Immature natural killer cell (primary cell): ENCODE results near the gene MS4A6E. TPM values are rescaled to one million over a fixed set of nuclear protein-coding genes. Genes with fewer than 3 reads are reported as not detected.

ENCODE experiments used
- DNase-seq, 3 donors: peaks; one replicate each; pipeline ENCODE4 v3.0.0; 2022; ENCODE audit warnings: mixed read lengths in 1 of 3
- H3K27ac Mint-ChIP-seq, 6 donors: one replicate each; pipeline ENCODE4 v1.8.0; 2020; ENCODE audit warnings: mixed read lengths in 6 of 6, mild to moderate bottlenecking in 5 of 6, inconsistent platforms in 4 of 6, moderate library complexity in 3 of 6
- H3K27me3 Mint-ChIP-seq, 3 donors: one replicate each; pipeline ENCODE4 v1.8.0; 2020 to 2021; ENCODE audit warnings: low read depth in 3 of 3, mild to moderate bottlenecking in 3 of 3, mixed read lengths in 3 of 3, moderate library complexity in 3 of 3, inconsistent platforms in 1 of 3
- H3K36me3 Mint-ChIP-seq, 3 donors: one replicate each; pipeline ENCODE4 v1.8.0; 2020; ENCODE audit warnings: mixed read lengths in 3 of 3, inconsistent platforms in 2 of 3, mild to moderate bottlenecking in 2 of 3
- H3K4me1 Mint-ChIP-seq, 2 donors: one replicate each; pipeline ENCODE4 v1.8.0; 2020; ENCODE audit warnings: inconsistent platforms in 2 of 2, mild to moderate bottlenecking in 2 of 2, mixed read lengths in 2 of 2, moderate library complexity in 1 of 2
- H3K4me3 Mint-ChIP-seq, 5 donors: one replicate each; pipeline ENCODE4 v1.8.0; 2020; ENCODE audit warnings: mild to moderate bottlenecking in 5 of 5, mixed read lengths in 5 of 5, inconsistent platforms in 3 of 5, moderate library complexity in 3 of 5
- H3K9me3 Mint-ChIP-seq, 6 donors: one replicate each; pipeline ENCODE4 v1.8.0; 2020; ENCODE audit warnings: mild to moderate bottlenecking in 6 of 6, mixed read lengths in 6 of 6, inconsistent platforms in 4 of 6, moderate library complexity in 3 of 6
- polyA plus RNA-seq, 3 donors: library from polyadenylated mRNA; unstranded; fragments of 300-500 nt; fragmentation: Illumina TruSeq; gene quantifications; one replicate each; pipeline ENCODE4 v1.2.3, GENCODE V29; 2021

The MS4A6E gene
- polyA plus RNA-seq, 3 donors from 2014 or later = not detected

DNA sequence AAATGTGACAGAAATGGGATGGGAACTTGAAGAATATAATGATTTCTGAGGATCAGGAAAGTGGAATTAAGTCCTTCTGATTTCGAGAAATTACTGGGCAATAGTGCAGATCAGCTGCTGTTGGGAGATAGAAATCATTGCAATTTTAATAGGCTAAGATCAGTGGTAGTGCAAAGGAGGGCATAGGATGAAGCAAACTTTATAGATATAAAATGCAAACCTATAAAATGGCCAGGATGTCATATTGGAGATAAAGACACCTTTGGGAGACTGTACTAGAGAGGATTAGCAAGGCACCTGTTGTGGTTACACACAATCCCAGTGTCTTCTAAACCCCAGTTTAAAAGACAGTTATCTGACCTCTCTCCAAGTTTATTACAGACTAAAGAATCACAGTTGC, 44.8 kb downstream of the MS4A6E start:
- Mint-ChIP-seq H3K4me3 (no peak overlapping the region), H3K27me3 (peaks cover 0 to 2% (median 1%) of the 10 kb centered on the region in 3 donors), H3K9me3 (peaks cover 0 to 2% (median 0%) of the 10 kb centered on the region in 6 donors), H3K27ac (no peak overlapping the region), H3K36me3 (no peaks in the 10 kb centered on the region), H3K4me1 (no peaks in the 10 kb centered on the region)
- DNase-seq = no peak

DNA sequence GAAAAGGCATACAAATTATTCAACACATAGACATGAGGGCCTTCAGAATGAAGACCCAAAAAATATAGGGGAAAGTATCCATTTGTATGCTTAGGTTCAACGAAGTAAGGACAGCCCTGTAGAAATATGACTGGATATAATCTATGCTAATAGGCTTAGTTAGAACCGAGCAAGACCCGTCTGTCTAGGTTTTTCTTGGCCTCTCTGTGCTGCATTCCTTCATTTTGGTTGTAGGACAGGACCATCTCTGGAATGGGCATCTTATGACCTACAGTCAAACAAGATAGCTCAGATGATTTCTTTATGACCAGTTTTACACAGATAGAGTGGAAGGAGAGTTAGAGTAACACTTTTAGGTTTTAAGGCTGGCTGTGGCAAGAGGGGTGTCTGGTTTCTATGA, 45.7 kb downstream of the MS4A6E start:
- H3K27ac Mint-ChIP-seq = no peak overlapping the region
- peaks cover 2% of the 10 kb centered on the region in 2 donors for H3K4me1 Mint-ChIP-seq
- H3K27me3 Mint-ChIP-seq = peaks cover 0 to 2% (median 1%) of the 10 kb centered on the region in 3 donors
- H3K9me3 Mint-ChIP-seq = peaks cover 0 to 2% (median 0%) of the 10 kb centered on the region in 6 donors
- no peak for DNase-seq
- no peak overlapping the region for H3K4me3 Mint-ChIP-seq
- H3K36me3 Mint-ChIP-seq = no peaks in the 10 kb centered on the region

DNA sequence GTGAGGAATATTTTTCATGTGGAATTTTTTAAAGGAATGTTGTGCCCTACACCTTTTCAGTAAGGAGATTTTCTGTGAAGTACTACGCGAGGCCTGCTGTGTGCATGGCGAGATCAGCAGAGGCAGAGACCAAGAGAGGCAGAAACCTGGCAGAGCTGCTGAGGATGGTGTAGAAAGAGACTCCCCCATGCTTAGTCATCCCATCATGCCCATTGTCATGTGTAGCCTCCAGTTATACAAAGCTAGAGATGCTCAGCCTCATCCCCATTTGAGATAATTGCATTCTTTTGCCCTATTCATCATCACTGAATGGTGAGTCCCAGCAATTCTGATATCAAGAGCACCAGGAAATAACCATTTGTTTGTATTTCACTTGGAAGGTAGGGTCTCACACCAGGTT, 48.3 kb downstream of the MS4A6E start:
- H3K4me1 Mint-ChIP-seq = peaks cover 3 to 11% of the 10 kb centered on the region in 2 donors

DNA sequence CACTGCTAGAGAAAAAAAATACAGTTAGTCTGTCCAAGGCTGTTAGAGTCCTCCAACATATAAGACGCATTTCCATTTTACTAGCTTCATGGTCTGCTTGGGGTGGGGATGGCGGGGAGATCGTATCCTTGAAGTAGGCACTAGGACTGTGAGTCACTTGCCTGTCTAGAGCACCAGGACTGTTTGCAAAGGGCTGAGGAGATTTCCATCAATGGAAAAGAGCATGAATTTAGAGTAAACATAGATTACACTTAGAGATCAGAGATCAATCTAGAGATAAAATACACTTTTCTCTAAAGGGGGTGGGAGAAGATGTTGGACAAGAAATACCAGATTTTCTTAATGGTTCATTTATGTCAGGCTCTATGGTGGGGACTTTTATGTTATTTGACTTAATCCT, 49.5 kb downstream of the MS4A6E start:
- Mint-ChIP-seq H3K27me3 (peaks cover 0 to 7% (median 2%) of the 10 kb centered on the region in 3 donors), H3K27ac (no peak overlapping the region), H3K36me3 (no peaks in the 10 kb centered on the region), H3K4me1 (peaks cover 3 to 11% of the 10 kb centered on the region in 2 donors), H3K4me3 (no peak overlapping the region), H3K9me3 (peaks cover 0 to 2% (median 0%) of the 10 kb centered on the region in 6 donors)
- DNase-seq = no peak

More for the DNA sequence above, 48.3 kb downstream of the MS4A6E start:
- no peak for DNase-seq
- H3K36me3 Mint-ChIP-seq = no peaks in the 10 kb centered on the region
- no peak overlapping the region for H3K27ac Mint-ChIP-seq
- peaks cover 0 to 7% (median 2%) of the 10 kb centered on the region in 3 donors for H3K27me3 Mint-ChIP-seq
- H3K4me3 Mint-ChIP-seq = no peak overlapping the region
- H3K9me3 Mint-ChIP-seq = peaks cover 0 to 2% (median 0%) of the 10 kb centered on the region in 6 donors

DNA sequence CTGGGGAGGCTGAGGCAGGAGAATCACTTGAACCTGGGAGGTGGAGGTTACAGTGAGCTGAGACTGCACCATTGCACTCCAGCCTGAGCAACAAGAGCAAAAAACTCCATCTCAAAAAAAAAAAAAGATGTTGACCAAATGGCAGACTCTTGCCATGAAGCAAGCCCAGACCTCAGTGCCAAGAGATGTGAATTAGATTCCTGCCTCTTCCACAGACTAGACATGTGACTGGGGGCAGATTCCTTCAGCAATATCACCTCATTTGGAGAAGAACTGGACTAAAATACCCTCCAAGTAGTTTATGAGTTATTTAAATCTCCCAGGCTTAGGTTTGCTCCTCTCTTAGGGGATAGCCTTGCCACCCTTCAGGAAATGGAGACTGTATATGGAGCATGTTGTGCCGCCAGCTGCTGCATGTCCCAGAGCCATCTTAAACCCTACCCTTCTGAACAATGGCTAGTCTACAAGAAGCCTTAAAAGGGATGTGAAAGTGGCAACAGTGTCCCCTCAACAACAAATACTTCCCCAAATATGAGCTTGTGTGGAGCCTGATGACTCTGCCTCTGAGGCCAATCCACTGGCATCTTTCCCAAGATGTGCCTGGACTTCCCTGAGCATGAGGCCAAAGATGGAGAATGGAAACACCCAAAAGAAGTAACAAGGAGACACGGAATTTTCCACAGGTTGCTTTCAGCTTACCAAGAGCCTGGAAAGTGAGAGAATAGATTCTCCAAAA, 50.5 kb downstream of the MS4A6E start:
- no peaks in the 10 kb centered on the region for H3K36me3 Mint-ChIP-seq
- DNase-seq = no peak
- peaks cover 3 to 11% of the 10 kb centered on the region in 2 donors for H3K4me1 Mint-ChIP-seq
- no peak overlapping the region for H3K4me3 Mint-ChIP-seq
- H3K27ac Mint-ChIP-seq = peak overlapping the region in 1 of 6 donors; percentile 54
- H3K27me3 Mint-ChIP-seq = peaks cover 0 to 9% (median 5%) of the 10 kb centered on the region in 3 donors
- H3K9me3 Mint-ChIP-seq = no peaks in the 10 kb centered on the region

DNA sequence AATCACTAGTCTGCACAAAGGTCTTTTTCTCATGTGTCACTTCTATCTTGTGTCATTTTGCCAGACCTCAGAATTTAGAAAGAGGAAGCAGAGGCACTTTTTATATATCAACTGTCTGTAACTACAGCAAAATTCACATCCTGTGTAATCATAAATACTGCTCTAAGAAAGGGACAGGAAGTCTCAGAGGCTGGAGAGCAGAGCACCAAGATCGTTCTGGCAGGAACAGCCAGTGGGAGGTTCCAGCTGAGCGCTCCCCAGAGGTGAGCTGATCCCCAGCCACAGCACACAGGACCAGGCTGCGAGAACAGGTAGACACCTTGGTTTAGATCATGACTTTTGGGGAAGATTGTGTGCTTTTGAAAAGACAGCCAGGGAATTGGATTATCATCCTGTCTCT, 51.3 kb downstream of the MS4A6E start, which contains the start of gene MS4A7:
Gene MS4A7 (plus strand): TSS at position 179 of the 400 bp plus-strand sequence. CDS start 4,610 bp downstream, outside the sequence.
- peak within 1 kb of the TSS in 1 of 5 donors; percentile 29 for H3K4me3 Mint-ChIP-seq
- no peaks in the 10 kb centered on the region for H3K9me3 Mint-ChIP-seq
- peaks cover 0 to 9% (median 5%) of the 10 kb centered on the region in 3 donors for H3K27me3 Mint-ChIP-seq
- no peak for DNase-seq
- H3K36me3 Mint-ChIP-seq = no peaks in the 10 kb centered on the region
- H3K27ac Mint-ChIP-seq = peak within 1 kb of the TSS in 2 of 6 donors; percentile 28 to 54
- peaks cover 3 to 11% of the 10 kb centered on the region in 2 donors for H3K4me1 Mint-ChIP-seq

DNA sequence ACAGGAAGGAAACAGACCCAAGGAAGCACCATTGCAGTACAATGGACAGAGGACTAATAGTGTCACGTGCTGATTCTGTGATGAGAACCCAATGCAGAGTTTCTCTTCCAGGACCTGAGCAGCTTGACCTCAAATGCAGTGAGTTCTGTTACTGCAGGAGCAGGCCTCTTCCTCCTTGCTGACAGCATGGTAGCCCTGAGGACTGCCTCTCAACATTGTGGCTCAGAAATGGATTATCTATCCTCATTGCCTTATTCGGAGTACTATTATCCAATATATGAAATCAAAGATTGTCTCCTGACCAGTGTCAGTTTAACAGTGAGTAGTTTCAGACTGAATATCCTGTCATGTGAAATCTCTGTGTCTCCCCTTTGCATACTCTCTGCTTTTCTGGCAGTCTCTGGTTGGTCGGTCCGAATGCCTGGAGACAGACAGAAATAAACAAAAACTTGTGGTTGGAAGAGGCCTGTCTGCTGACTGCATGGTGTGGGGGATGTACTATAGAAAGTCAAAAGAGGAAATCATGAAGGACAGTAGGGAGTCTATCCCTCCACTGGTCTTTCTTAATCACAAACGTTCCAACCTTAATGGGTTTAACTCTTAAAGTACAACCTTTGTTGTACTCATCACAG, 62.3 kb downstream of the MS4A6E start:
- Mint-ChIP-seq H3K4me1 (no peaks in the 10 kb centered on the region), H3K4me3 (no peak overlapping the region), H3K27ac (no peak overlapping the region), H3K9me3 (no peaks in the 10 kb centered on the region), H3K36me3 (no peaks in the 10 kb centered on the region), H3K27me3 (no peaks in the 10 kb centered on the region)
- DNase-seq = no peak

DNA sequence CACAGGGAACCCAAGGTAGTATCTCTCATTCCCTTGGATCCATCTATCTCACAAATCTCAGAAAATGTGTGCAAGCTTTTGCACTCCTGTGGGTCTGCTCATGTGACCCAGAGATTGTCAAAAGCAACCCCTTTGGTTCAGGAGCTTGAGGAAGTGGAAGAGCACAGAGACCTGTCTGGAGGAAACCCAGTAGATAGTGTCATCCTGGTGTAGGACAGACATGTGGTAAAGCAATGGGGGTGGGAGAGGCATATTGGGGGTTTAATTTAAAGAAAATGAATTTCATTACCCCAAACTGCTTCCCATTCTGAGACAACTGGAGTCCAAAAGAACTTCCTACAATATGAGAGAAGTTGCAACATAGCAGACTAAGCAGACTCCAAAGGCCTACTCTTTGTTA, 63.4 kb downstream of the MS4A6E start:
- H3K27me3 Mint-ChIP-seq = no peaks in the 10 kb centered on the region
- DNase-seq = no peak
- H3K27ac Mint-ChIP-seq = no peak overlapping the region
- H3K36me3 Mint-ChIP-seq = no peaks in the 10 kb centered on the region
- H3K9me3 Mint-ChIP-seq = no peaks in the 10 kb centered on the region
- H3K4me1 Mint-ChIP-seq = no peaks in the 10 kb centered on the region
- H3K4me3 Mint-ChIP-seq = no peak overlapping the region

Other genes starting within 250 kb of the MS4A6E start
- gene MS4A2, start 238.6 kb upstream of the MS4A6E start, polyA plus RNA-seq = under 1 TPM in 1 of 3 donors, not detected in 2; 0.10 TPM
- gene MS4A6A, start 144.2 kb upstream of the MS4A6E start, polyA plus RNA-seq = 10 to 100 TPM in 2 of 3 donors, 1 to 10 TPM in 1; 4.6 to 54.4 (median 34.2) TPM
- gene MS4A4E, start 84.1 kb upstream of the MS4A6E start, polyA plus RNA-seq = not detected
- gene MS4A4A, start 46.6 kb upstream of the MS4A6E start, polyA plus RNA-seq = 1 to 10 TPM in 2 of 3 donors, under 1 TPM in 1; 0.15 to 3.5 (median 1.3) TPM
- 1 to 10 TPM; 1.0 to 7.1 (median 2.6) TPM for gene MS4A7, start 51.3 kb downstream of the MS4A6E start, polyA plus RNA-seq
- not detected for gene MS4A14, start 69.2 kb downstream of the MS4A6E start, polyA plus RNA-seq
- gene MS4A5, start 102.3 kb downstream of the MS4A6E start, polyA plus RNA-seq = not detected
- gene MS4A1, start 128.6 kb downstream of the MS4A6E start, polyA plus RNA-seq = 1 to 10 TPM; 1.2 to 2.8 (median 2.3) TPM
- not detected for gene MS4A12, start 165.5 kb downstream of the MS4A6E start, polyA plus RNA-seq
- not detected for gene MS4A13, start 188.1 kb downstream of the MS4A6E start, polyA plus RNA-seq